DND-41 (cell line): Measurements from ENCODE around the gene INPP5A.

ENCODE experiments used
- ATAC-seq: fragments of 200-7000 bp; cut with Tn5 transposase; 3 replicates; pipeline ENCODE4 v1.9.1; 2021; ENCODE audit warnings: low read depth; ENCODE audit not compliant: insufficient read depth
- DNase-seq: peaks from one replicate; pipeline ENCODE4 v3.0.0-alpha.2; 2020
- H2AFZ ChIP-seq: 2 replicates; pipeline ENCODE4 v1.6.0; 2012; ENCODE audit warnings: low read depth, low read length
- H3K27ac ChIP-seq: 2 replicates; pipeline ENCODE4 v1.5.1; 2012; ENCODE audit warnings: low read length, inconsistent platforms
- H3K27me3 ChIP-seq: fragments of 200-600 bp; sonication (generic); 2 replicates; pipeline ENCODE4 v1.6.0; 2012; ENCODE audit warnings: low read length, mild to moderate bottlenecking, inconsistent platforms; ENCODE audit not compliant: insufficient read depth, poor library complexity
- H3K36me3 ChIP-seq: 2 replicates; pipeline ENCODE4 v1.5.1; 2012; ENCODE audit warnings: low read length, inconsistent platforms; ENCODE audit not compliant: insufficient read depth
- H3K4me1 ChIP-seq: 2 replicates; pipeline ENCODE4 v1.5.1; 2012; ENCODE audit warnings: mild to moderate bottlenecking, low read length; ENCODE audit not compliant: insufficient read depth
- H3K4me2 ChIP-seq: 2 replicates; pipeline ENCODE4 v1.6.0; 2012; ENCODE audit warnings: mild to moderate bottlenecking, moderate library complexity, low read length, inconsistent platforms; ENCODE audit not compliant: insufficient read depth
- H3K4me3 ChIP-seq, 2 experiments: fragments of 200-600 bp in 1 of 2; shearing (Covaris generic) in 1 of 2; 2 replicates each; pipeline ENCODE4 v1.5.1; 2012 to 2016; ENCODE audit warnings: inconsistent platforms in 2 of 2, low read length in 2 of 2, mild to moderate bottlenecking in 2 of 2, low read depth in 1 of 2, moderate library complexity in 1 of 2
- H3K79me2 ChIP-seq: 2 replicates; pipeline ENCODE4 v1.6.0; 2012; ENCODE audit warnings: low read length, inconsistent platforms; ENCODE audit not compliant: insufficient read depth
- H3K9ac ChIP-seq: 2 replicates; pipeline ENCODE4 v1.6.0; 2012; ENCODE audit warnings: low read depth, mild to moderate bottlenecking, inconsistent platforms, low read length, moderate library complexity
- H3K9me3 ChIP-seq: 2 replicates; pipeline ENCODE4 v1.5.1; 2012; ENCODE audit warnings: low read length, moderate library complexity, mild to moderate bottlenecking, inconsistent platforms; ENCODE audit not compliant: insufficient read depth, severe bottlenecking
- H4K20me1 ChIP-seq: 2 replicates; pipeline ENCODE4 v1.6.0; 2012; ENCODE audit warnings: low read length; ENCODE audit not compliant: insufficient read depth
- EZH2 ChIP-seq: IDR thresholded peaks from 3 replicates; pipeline ENCODE4 v1.6.1; 2012; ENCODE audit warnings: borderline replicate concordance, low read depth, mild to moderate bottlenecking, moderate library complexity, low read length, inconsistent platforms; ENCODE audit not compliant: severe bottlenecking
- TF ChIP-seq, protein P1 (sequence below): IDR thresholded peaks from 2 replicates; pipeline ENCODE4 v1.5.1; 2012; ENCODE audit warnings: borderline replicate concordance, low read length, moderate library complexity, mild to moderate bottlenecking; ENCODE audit not compliant: poor library complexity, severe bottlenecking; ENCODE audit errors: extremely low read depth

The INPP5A gene

DNA sequence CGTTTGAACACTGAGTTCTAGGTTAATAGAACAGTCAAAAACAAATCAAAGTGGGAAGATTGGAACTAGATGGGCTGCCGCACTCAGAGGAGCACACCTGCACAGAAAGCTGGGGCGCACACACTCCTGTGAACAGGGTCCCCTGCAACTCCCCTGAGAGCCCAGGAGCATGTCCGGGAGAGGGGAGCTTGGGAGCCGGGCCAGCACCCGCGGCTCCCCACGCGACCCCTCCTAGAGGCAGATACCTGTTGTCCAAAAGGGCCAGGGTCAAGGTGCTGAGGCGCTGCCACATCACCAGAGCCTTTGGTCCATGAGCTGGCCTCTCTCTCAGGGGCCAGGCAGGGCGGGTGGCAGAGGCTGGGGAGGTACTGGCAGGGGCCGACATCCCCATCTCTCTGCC, 242.8 kb downstream of the INPP5A start:
- TF ChIP-seq, protein P1, sequence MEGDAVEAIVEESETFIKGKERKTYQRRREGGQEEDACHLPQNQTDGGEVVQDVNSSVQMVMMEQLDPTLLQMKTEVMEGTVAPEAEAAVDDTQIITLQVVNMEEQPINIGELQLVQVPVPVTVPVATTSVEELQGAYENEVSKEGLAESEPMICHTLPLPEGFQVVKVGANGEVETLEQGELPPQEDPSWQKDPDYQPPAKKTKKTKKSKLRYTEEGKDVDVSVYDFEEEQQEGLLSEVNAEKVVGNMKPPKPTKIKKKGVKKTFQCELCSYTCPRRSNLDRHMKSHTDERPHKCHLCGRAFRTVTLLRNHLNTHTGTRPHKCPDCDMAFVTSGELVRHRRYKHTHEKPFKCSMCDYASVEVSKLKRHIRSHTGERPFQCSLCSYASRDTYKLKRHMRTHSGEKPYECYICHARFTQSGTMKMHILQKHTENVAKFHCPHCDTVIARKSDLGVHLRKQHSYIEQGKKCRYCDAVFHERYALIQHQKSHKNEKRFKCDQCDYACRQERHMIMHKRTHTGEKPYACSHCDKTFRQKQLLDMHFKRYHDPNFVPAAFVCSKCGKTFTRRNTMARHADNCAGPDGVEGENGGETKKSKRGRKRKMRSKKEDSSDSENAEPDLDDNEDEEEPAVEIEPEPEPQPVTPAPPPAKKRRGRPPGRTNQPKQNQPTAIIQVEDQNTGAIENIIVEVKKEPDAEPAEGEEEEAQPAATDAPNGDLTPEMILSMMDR = no peak
- TF ChIP-seq EZH2 = no peak
- no peak overlapping the region for H2AFZ ChIP-seq
- 0 out of 2 replicates have a peak, but pooled peaks cover 7% of the 10 kb centered on the region for H4K20me1 ChIP-seq
- H3K27me3 ChIP-seq = no peaks in the 10 kb centered on the region
- H3K9me3 ChIP-seq = peaks cover 10% of the 10 kb centered on the region
- H3K9ac ChIP-seq = no peak overlapping the region
- H3K4me1 ChIP-seq = no peaks in the 10 kb centered on the region
- no peak for DNase-seq
- no peak overlapping the region for H3K27ac ChIP-seq
- H3K4me3 ChIP-seq = no peak overlapping the region
- no peaks in the 10 kb centered on the region for H3K79me2 ChIP-seq
- H3K36me3 ChIP-seq = peaks cover 55% of the 10 kb centered on the region
- no peak for ATAC-seq
- H3K4me2 ChIP-seq = no peak overlapping the region

DNA sequence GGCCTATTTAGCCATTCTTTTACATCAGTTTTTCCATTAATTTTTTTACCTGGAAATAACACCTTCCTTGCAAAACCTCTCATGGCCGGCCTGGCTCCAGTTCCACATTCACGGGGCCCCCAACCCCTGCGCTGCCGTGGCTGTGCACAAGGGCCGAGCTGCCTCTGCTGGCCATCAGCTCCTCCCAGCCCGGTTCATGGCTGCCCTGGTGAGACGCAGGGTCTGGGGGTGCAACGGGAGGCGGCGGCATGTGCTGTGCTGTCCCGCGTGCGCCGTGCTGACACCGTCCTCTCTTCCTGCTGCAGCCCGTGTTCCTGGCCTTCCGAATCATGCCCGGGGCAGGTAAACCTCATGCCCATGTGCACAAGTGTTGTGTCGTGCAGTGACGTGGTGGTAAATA, 244.0 kb downstream of the INPP5A start:
- Histone ChIP-seq H2AFZ (no peak overlapping the region), H3K36me3 (peaks cover 55% of the 10 kb centered on the region), H3K9me3 (peaks cover 14% of the 10 kb centered on the region), H3K4me1 (no peaks in the 10 kb centered on the region), H3K4me2 (no peak overlapping the region), H3K9ac (no peak overlapping the region), H3K4me3 (no peak overlapping the region), H3K79me2 (no peaks in the 10 kb centered on the region), H4K20me1 (no peaks in the 10 kb centered on the region), H3K27me3 (no peaks in the 10 kb centered on the region), H3K27ac (no peak overlapping the region)
- ATAC-seq = no peak
- TF ChIP-seq, protein P1 = no peak
- no peak for TF ChIP-seq EZH2
- DNase-seq = no peak

DNA sequence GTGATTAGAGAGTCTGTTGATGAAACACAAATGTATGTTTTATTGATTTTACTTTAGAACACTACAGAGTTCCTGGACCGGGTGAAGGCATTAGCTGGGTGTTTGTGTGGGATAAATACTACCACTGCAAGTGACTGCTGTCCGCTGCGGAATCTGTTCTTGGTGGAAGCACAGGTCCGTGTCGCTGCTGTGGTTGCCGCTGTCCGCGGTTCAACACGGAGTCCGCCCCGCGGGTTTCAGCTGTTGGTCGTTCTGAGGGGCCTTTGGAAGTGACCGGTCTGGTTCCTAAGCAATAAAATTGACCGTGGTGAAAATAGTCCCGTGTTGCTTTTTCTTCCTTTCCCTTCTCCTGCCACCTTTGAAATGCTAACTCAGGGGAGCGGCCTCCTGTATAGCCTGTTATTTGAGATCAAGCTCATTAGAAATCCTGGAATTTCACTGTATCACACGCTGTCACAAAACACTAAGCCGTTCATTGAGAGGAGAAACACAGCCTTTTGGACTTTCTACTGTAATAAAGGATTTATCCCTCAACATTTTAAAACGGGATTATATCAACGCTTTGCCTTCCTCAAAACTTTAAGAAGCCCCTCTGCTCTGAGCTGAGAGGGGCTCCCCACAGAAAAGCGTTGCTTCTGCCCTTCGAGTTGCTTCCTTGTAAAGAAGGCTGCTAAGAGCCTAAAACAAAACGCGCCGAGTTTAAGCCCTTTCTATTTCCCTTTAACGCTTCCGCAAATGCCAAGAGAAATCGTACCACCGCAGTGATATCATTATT, 245.8 kb downstream of the INPP5A start:
- H3K79me2 ChIP-seq = no peaks in the 10 kb centered on the region
- no peaks in the 10 kb centered on the region for H3K4me1 ChIP-seq
- ATAC-seq = no peak
- no peak for DNase-seq
- no peak overlapping the region for H3K27ac ChIP-seq
- H3K27me3 ChIP-seq = no peaks in the 10 kb centered on the region
- no peak overlapping the region for H2AFZ ChIP-seq
- TF ChIP-seq, protein P1 = no peak
- no peak for TF ChIP-seq EZH2
- peaks cover 41% of the 10 kb centered on the region for H3K36me3 ChIP-seq
- H3K4me2 ChIP-seq = no peak overlapping the region
- H3K9ac ChIP-seq = no peak overlapping the region
- H4K20me1 ChIP-seq = no peaks in the 10 kb centered on the region
- peaks cover 22% of the 10 kb centered on the region for H3K9me3 ChIP-seq
- no peak overlapping the region for H3K4me3 ChIP-seq
